ENCODE results near the gene RNF145. TPM values are rescaled to one million over a fixed set of nuclear protein-coding genes. Genes with fewer than 3 reads are reported as not detected.
A peak's percentile ranks its signal among the peaks of the same experiment; 100 is the strongest.

RNF145 gene
- polyA plus RNA-seq, 3 donors: 9.1 to 23.6 (median 11.5) TPM

GRCh38 chr5:159212657-159213462, 3.5 kb upstream of the RNF145 start:
- Mint-ChIP-seq H3K27ac (peak overlapping the region in 1 of 7 donors; percentile 42), H3K4me1 (peaks cover 44% of the 10 kb centered on the region), H3K36me3 (no peaks in the 10 kb centered on the region), H3K4me3 (no peak overlapping the region), H3K27me3 (ENCODE audit: low read depth in 3 of 3) (peaks cover 0 to 4% (median 2%) of the 10 kb centered on the region in 3 donors), H3K9me3 (no peaks in the 10 kb centered on the region)
- no peak for TF ChIP-seq CTCF (IDR thresholded peaks at IDR 0.05)
- H3K4me3 ChIP-seq (replicated peaks in 1 of 3; ENCODE audit: low read depth in 2 of 3, low read length in 3 of 3): no peak overlapping the region
- H3K9ac ChIP-seq (ENCODE audit: insufficient read depth, low read length, poor library complexity, severe bottlenecking): no peak overlapping the region
- no peaks in the 10 kb centered on the region for H3K36me3 ChIP-seq (replicated peaks in 1 of 2; ENCODE audit: control insufficient read depth in 1 of 2, insufficient read depth in 2 of 2, low read length in 2 of 2)
- no peak overlapping the region for H2AFZ ChIP-seq (ENCODE audit: insufficient read depth, low read depth, low read length, poor library complexity, severe bottlenecking)
- peaks cover 25 to 35% of the 10 kb centered on the region in 2 donors for H3K4me1 ChIP-seq (ENCODE audit: control insufficient read depth in 1 of 2, insufficient read depth in 2 of 2, low read length in 2 of 2)
- no peak for DNase-seq
- H3K27ac ChIP-seq (ENCODE audit: low read depth in 1 of 2, low read length in 2 of 2): no peak overlapping the region
- H3K27me3 ChIP-seq (ENCODE audit: control insufficient read depth in 2 of 2, insufficient read depth in 2 of 2, low read length in 2 of 2): no peaks in the 10 kb centered on the region
- no CpG with 5 or more reads among the region's 7 CpGs for WGBS (ENCODE audit: insufficient coverage)
- H3K9me3 ChIP-seq (replicated peaks in 1 of 2; ENCODE audit: control insufficient read depth in 1 of 2, insufficient read depth in 1 of 2, low read length in 2 of 2): no peaks in the 10 kb centered on the region
- intact Hi-C loops (cut with micrococcal nuclease): loop anchor here in 1 of 2 donors (5.0 kb wide), 1 partner anchor 49 kb away; the partner anchor contains the start of gene UBLCP1
- no peak overlapping the region for H3K4me2 ChIP-seq (replicated peaks; ENCODE audit: extremely low read depth, low read length, poor library complexity, severe bottlenecking)
- H3K79me2 ChIP-seq (ENCODE audit: insufficient read depth, low read length): peaks cover 17% of the 10 kb centered on the region
- peaks cover 6% of the 10 kb centered on the region for H4K20me1 ChIP-seq (ENCODE audit: insufficient read depth, low read length)

- Histone ChIP-seq H3K27me3 (ENCODE audit: control insufficient read depth in 2 of 2, insufficient read depth in 2 of 2, low read length in 2 of 2) (no peaks in the 10 kb centered on the region), H3K27ac (ENCODE audit: low read depth in 1 of 2, low read length in 2 of 2) (no peak overlapping the region), H3K79me2 (ENCODE audit: insufficient read depth, low read length) (peaks cover 26% of the 10 kb centered on the region), H2AFZ (ENCODE audit: insufficient read depth, low read depth, low read length, poor library complexity, severe bottlenecking) (no peak overlapping the region), H3K4me1 (ENCODE audit: control insufficient read depth in 1 of 2, insufficient read depth in 2 of 2, low read length in 2 of 2) (peaks cover 33 to 46% of the 10 kb centered on the region in 2 donors), H3K9me3 (replicated peaks in 1 of 2; ENCODE audit: control insufficient read depth in 1 of 2, insufficient read depth in 1 of 2, low read length in 2 of 2) (no peaks in the 10 kb centered on the region), H3K36me3 (replicated peaks in 1 of 2; ENCODE audit: control insufficient read depth in 1 of 2, insufficient read depth in 2 of 2, low read length in 2 of 2) (no peaks in the 10 kb centered on the region), H4K20me1 (ENCODE audit: insufficient read depth, low read length) (peaks cover 17% of the 10 kb centered on the region), H3K4me3 (replicated peaks in 1 of 3; ENCODE audit: low read depth in 2 of 3, low read length in 3 of 3) (no peak overlapping the region), H3K4me2 (replicated peaks; ENCODE audit: extremely low read depth, low read length, poor library complexity, severe bottlenecking) (peak overlapping the region; percentile 10), H3K9ac (ENCODE audit: insufficient read depth, low read length, poor library complexity, severe bottlenecking) (no peak overlapping the region)
- no CpG with 5 or more reads among the region's 4 CpGs for WGBS (ENCODE audit: insufficient coverage)
- no peak overlapping the region for H3K27ac Mint-ChIP-seq
- peaks cover 0 to 4% (median 2%) of the 10 kb centered on the region in 3 donors for H3K27me3 Mint-ChIP-seq (ENCODE audit: low read depth in 3 of 3)
- H3K4me3 Mint-ChIP-seq: peak overlapping the region; percentile 6 to 21
- H3K36me3 Mint-ChIP-seq: no peaks in the 10 kb centered on the region
- H3K4me1 Mint-ChIP-seq: peaks cover 54% of the 10 kb centered on the region
- intact Hi-C loops (cut with micrococcal nuclease): loop anchor here in 1 of 2 donors (5.0 kb wide), 1 partner anchor 51 kb away; the partner anchor contains the start of gene UBLCP1
- no peaks in the 10 kb centered on the region for H3K9me3 Mint-ChIP-seq
- no peak for TF ChIP-seq CTCF (IDR thresholded peaks at IDR 0.05)
- no peak for DNase-seq
These were observed 2.4 kb upstream of the RNF145 start for GRCh38 chr5:159211729-159212174.
